GM18505 (cell line): ENCODE data around the gene KRTAP10-6.

Experiments
- ATAC-seq: cut with Tn5 transposase; IDR thresholded peaks from one replicate; pipeline ENCODE4 v1.9.1; 2021; ENCODE audit not compliant: unreplicated experiment
- POLR2A ChIP-seq: IDR thresholded peaks from 4 replicates; pipeline ENCODE4 v1.6.1; 2011; ENCODE audit warnings: borderline replicate concordance; ENCODE audit not compliant: insufficient read depth, insufficient read length; ENCODE audit errors: extremely low read depth

Gene KRTAP10-6

DNA sequence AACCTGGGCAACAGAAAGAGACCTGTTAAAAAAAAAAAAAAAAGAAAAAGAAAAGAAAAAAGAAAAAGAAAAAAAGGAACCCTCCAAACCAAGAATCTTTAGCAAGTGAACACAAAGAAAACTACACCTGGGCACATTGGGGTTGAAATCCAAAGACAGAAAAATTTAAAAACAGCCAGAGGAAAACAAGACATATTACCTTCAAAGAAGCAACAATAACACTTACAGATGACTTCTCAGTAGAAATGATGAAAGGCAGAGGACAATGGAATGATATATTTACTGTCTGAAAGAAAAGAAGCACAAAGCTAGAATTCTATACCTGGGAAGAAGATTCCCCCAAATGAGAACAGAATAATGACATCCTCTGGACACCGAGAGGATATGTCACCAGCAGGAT, 49.6 kb downstream of the KRTAP10-6 start:
- no peak for TF ChIP-seq POLR2A

More for the DNA sequence above, 49.6 kb downstream of the KRTAP10-6 start:
- ATAC-seq, result no peak
